K562 (cell line): ENCODE measurements around the gene PRDX6. TPM values are rescaled to one million over a fixed set of nuclear protein-coding genes. Genes with fewer than 3 reads are reported as not detected.

Source experiments
- LEF1 ChIP-seq: fragments of 450-650 bp; IDR thresholded peaks from 2 replicates; pipeline ENCODE4 v1.6.1; 2016; ENCODE audit warnings: mild to moderate bottlenecking
- NFRKB ChIP-seq: fragments of 450-650 bp; IDR thresholded peaks from 2 replicates; pipeline ENCODE4 v1.6.1; 2016; ENCODE audit warnings: low read depth
- RFX7 ChIP-seq: fragments of 250-450 bp; sonication (Bioruptor Pico); IDR thresholded peaks from 2 replicates; pipeline ENCODE4 v1.5.1; 2021; ENCODE audit warnings: mild to moderate bottlenecking
- U2AF1 ChIP-seq: fragments of 200-400 bp; formaldehyde crosslinking; optimal IDR thresholded peaks from 2 replicates; pipeline ENCODE3; 2017; ENCODE audit warnings: mild to moderate bottlenecking, low read depth, low read length, moderate library complexity
- ZNF3 ChIP-seq: fragments of 250-450 bp; sonication (Bioruptor Pico); IDR thresholded peaks from 2 replicates; pipeline ENCODE4 v1.5.0; 2021; ENCODE audit warnings: mild to moderate bottlenecking, moderate library complexity
- ZNF76 ChIP-seq: fragments of 250-450 bp; sonication (Bioruptor Pico); IDR thresholded peaks from 2 replicates; pipeline ENCODE4 v1.4.0; 2020; ENCODE audit warnings: mild to moderate bottlenecking, moderate library complexity, borderline replicate concordance
- polyA plus RNA-seq, 8 experiments: library from polyadenylated mRNA; depleted of rRNA in 4 of 8; stranded (reverse) in 5 of 8; unstranded in 3 of 8; fragments of >200 nt; fragmentation: Nextera tagmentation in 2 of 8; fragmentation: Illumina TruSeq in 1 of 8; extraction: Ambion mirVana in 2 of 8; extraction: Trizol in 1 of 8; gene quantifications; 2 replicates each; pipeline versions ENCODE4 v1.2.1 to v1.2.3, GENCODE V29; 2011 to 2014; ENCODE audit warnings: inconsistent platforms in 1 of 8, missing spikeins in 1 of 8
- total RNA-seq, 7 experiments: library from RNA; depleted of rRNA in 6 of 7; stranded (reverse); fragments of >200 nt in 6 of 7; fragmentation: Illumina TruSeq in 2 of 7; extraction: Trizol in 2 of 7; gene quantifications; 2 replicates each; pipeline versions ENCODE4 v1.2.1 to v1.2.3, GENCODE V29; 2011 to 2021; ENCODE audit warnings: low replicate concordance in 1 of 7
- TF ChIP-seq, protein P1 (sequence below): fragments of 450-650 bp; IDR thresholded peaks from 2 replicates; pipeline ENCODE4 v1.6.1; 2016; ENCODE audit warnings: low read depth
- TF ChIP-seq, protein P2 (sequence below): IDR thresholded peaks from 3 replicates; pipeline ENCODE4 v1.6.1; 2011; ENCODE audit warnings: borderline replicate concordance, mild to moderate bottlenecking, moderate library complexity; ENCODE audit not compliant: insufficient read length; ENCODE audit errors: extremely low read depth
- TF ChIP-seq, protein P3 (sequence below): sonication (generic); formaldehyde crosslinking; IDR thresholded peaks from 2 replicates; pipeline ENCODE4 v1.8.1; 2023; ENCODE audit warnings: mild to moderate bottlenecking, missing genetic modification reagents, moderate library complexity
- TF ChIP-seq, protein P4 (sequence below): IDR thresholded peaks from 2 replicates; pipeline ENCODE4 v1.6.1; 2016; ENCODE audit warnings: missing genetic modification characterization, missing compliant biosample characterization
- TF ChIP-seq, protein P5 (sequence below): fragments of 250-450 bp; sonication (Bioruptor Pico); IDR thresholded peaks from 2 replicates; pipeline ENCODE4 v1.4.0; 2020

Gene PRDX6
- total and polyA plus RNA-seq, 9 of the 15 experiments (the other 6 are each of a cell fraction or from before 2014, with no cell fraction given) = 277 to 1,082 (median 610) TPM

DNA sequence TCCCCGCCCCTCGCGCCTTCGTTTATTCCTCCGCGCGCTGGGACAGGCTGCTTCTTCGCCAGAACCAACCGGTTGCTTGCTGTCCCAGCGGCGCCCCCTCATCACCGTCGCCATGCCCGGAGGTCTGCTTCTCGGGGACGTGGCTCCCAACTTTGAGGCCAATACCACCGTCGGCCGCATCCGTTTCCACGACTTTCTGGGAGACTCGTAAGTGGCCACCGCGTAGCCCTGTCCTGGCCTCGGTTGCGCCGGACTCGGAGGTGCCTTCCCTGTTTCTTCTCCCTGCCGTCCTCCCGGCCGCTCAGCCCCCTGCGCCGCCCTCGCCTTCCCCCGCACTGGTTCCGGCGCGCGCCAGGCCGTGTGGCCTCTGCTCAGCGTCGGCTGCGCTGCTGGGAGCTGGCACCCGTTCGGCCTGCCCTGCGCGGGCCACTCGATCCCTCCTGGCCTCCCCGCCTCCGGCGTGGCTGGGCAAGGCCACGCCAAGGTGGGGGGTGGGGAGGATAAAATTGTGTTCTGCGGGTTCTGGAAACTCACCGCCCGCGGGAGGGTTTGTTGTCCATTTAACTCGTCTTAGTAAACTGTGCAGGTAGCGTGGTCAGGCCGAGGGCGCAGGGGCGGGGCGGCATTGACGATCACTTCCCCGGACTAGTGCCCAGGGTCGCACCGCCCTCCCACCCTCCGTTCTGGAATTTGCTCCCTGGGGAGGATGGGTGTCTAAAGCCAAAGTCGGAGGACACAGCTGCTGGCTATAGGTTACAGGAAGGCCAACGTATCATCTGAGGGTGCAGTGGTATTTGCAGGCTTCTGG lies at the start of gene PRDX6 (continued):
- TF ChIP-seq, protein P1, sequence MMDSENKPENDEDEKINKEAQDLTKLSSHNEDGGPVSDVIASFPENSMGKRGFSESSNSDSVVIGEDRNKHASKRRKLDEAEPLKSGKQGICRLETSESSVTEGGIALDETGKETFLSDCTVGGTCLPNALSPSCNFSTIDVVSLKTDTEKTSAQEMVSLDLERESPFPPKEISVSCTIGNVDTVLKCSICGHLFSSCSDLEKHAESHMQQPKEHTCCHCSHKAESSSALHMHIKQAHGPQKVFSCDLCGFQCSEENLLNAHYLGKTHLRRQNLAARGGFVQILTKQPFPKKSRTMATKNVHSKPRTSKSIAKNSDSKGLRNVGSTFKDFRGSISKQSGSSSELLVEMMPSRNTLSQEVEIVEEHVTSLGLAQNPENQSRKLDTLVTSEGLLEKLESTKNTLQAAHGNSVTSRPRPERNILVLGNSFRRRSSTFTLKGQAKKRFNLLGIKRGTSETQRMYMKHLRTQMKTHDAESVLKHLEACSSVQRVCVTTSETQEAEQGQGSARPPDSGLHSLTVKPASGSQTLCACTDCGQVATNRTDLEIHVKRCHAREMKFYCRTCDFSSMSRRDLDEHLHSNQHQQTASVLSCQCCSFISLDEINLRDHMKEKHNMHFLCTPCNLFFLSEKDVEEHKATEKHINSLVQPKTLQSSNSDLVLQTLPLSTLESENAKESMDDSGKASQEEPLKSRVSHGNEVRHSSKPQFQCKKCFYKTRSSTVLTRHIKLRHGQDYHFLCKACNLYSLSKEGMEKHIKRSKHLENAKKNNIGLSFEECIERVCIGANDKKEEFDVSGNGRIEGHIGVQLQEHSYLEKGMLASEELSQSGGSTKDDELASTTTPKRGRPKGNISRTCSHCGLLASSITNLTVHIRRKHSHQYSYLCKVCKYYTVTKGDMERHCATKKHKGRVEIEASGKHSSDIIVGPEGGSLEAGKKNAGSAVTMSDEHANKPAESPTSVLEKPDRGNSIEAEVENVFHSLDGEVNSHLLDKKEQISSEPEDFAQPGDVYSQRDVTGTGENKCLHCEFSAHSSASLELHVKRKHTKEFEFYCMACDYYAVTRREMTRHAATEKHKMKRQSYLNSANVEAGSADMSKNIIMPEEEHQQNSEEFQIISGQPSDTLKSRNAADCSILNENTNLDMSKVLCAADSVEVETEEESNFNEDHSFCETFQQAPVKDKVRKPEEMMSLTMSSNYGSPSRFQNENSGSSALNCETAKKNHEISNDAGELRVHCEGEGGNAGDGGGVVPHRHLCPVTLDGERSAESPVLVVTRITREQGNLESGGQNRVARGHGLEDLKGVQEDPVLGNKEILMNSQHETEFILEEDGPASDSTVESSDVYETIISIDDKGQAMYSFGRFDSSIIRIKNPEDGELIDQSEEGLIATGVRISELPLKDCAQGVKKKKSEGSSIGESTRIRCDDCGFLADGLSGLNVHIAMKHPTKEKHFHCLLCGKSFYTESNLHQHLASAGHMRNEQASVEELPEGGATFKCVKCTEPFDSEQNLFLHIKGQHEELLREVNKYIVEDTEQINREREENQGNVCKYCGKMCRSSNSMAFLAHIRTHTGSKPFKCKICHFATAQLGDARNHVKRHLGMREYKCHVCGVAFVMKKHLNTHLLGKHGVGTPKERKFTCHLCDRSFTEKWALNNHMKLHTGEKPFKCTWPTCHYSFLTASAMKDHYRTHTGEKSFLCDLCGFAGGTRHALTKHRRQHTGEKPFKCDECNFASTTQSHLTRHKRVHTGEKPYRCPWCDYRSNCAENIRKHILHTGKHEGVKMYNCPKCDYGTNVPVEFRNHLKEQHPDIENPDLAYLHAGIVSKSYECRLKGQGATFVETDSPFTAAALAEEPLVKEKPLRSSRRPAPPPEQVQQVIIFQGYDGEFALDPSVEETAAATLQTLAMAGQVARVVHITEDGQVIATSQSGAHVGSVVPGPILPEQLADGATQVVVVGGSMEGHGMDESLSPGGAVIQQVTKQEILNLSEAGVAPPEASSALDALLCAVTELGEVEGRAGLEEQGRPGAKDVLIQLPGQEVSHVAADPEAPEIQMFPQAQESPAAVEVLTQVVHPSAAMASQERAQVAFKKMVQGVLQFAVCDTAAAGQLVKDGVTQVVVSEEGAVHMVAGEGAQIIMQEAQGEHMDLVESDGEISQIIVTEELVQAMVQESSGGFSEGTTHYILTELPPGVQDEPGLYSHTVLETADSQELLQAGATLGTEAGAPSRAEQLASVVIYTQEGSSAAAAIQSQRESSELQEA = no peak
- TF ChIP-seq, protein P2, sequence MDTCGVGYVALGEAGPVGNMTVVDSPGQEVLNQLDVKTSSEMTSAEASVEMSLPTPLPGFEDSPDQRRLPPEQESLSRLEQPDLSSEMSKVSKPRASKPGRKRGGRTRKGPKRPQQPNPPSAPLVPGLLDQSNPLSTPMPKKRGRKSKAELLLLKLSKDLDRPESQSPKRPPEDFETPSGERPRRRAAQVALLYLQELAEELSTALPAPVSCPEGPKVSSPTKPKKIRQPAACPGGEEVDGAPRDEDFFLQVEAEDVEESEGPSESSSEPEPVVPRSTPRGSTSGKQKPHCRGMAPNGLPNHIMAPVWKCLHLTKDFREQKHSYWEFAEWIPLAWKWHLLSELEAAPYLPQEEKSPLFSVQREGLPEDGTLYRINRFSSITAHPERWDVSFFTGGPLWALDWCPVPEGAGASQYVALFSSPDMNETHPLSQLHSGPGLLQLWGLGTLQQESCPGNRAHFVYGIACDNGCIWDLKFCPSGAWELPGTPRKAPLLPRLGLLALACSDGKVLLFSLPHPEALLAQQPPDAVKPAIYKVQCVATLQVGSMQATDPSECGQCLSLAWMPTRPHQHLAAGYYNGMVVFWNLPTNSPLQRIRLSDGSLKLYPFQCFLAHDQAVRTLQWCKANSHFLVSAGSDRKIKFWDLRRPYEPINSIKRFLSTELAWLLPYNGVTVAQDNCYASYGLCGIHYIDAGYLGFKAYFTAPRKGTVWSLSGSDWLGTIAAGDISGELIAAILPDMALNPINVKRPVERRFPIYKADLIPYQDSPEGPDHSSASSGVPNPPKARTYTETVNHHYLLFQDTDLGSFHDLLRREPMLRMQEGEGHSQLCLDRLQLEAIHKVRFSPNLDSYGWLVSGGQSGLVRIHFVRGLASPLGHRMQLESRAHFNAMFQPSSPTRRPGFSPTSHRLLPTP = no peak
- TF ChIP-seq, protein P3, sequence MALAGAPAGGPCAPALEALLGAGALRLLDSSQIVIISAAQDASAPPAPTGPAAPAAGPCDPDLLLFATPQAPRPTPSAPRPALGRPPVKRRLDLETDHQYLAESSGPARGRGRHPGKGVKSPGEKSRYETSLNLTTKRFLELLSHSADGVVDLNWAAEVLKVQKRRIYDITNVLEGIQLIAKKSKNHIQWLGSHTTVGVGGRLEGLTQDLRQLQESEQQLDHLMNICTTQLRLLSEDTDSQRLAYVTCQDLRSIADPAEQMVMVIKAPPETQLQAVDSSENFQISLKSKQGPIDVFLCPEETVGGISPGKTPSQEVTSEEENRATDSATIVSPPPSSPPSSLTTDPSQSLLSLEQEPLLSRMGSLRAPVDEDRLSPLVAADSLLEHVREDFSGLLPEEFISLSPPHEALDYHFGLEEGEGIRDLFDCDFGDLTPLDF (CRISPR knock-in tag) = no peak
- TF ChIP-seq ZNF3 = 0 out of 2 replicates have a peak, but pooled peaks have one; percentile 16
- 0 out of 2 replicates have a peak, but pooled peaks have one; percentile 16 for TF ChIP-seq ZNF76
- TF ChIP-seq, protein P4, sequence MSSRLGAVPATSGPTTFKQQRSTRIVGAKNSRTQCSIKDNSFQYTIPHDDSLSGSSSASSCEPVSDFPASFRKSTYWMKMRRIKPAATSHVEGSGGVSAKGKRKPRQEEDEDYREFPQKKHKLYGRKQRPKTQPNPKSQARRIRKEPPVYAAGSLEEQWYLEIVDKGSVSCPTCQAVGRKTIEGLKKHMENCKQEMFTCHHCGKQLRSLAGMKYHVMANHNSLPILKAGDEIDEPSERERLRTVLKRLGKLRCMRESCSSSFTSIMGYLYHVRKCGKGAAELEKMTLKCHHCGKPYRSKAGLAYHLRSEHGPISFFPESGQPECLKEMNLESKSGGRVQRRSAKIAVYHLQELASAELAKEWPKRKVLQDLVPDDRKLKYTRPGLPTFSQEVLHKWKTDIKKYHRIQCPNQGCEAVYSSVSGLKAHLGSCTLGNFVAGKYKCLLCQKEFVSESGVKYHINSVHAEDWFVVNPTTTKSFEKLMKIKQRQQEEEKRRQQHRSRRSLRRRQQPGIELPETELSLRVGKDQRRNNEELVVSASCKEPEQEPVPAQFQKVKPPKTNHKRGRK (tag) = no peak
- TF ChIP-seq, protein P5, sequence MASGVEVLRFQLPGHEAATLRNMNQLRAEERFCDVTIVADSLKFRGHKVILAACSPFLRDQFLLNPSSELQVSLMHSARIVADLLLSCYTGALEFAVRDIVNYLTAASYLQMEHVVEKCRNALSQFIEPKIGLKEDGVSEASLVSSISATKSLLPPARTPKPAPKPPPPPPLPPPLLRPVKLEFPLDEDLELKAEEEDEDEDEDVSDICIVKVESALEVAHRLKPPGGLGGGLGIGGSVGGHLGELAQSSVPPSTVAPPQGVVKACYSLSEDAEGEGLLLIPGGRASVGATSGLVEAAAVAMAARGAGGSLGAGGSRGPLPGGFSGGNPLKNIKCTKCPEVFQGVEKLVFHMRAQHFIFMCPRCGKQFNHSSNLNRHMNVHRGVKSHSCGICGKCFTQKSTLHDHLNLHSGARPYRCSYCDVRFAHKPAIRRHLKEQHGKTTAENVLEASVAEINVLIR (CRISPR knock-in tag) = no peak
- TF ChIP-seq RFX7 (CRISPR knock-in tag) = no peak
- TF ChIP-seq U2AF1 = peak; percentile 68
- peak; percentile 83 for TF ChIP-seq NFRKB
- peak; percentile 57; the same call in 1 of the 2 replicates for TF ChIP-seq LEF1
